DND-41 (cell line): ENCODE measurements around the gene TUBGCP5.

Experiments
- EZH2 ChIP-seq: IDR thresholded peaks from 3 replicates; pipeline ENCODE4 v1.6.1; 2012; ENCODE audit warnings: borderline replicate concordance, low read depth, mild to moderate bottlenecking, moderate library complexity, low read length, inconsistent platforms; ENCODE audit not compliant: severe bottlenecking
- TF ChIP-seq, protein P1 (sequence below): IDR thresholded peaks from 2 replicates; pipeline ENCODE4 v1.5.1; 2012; ENCODE audit warnings: borderline replicate concordance, low read length, moderate library complexity, mild to moderate bottlenecking; ENCODE audit not compliant: poor library complexity, severe bottlenecking; ENCODE audit errors: extremely low read depth

DNA sequence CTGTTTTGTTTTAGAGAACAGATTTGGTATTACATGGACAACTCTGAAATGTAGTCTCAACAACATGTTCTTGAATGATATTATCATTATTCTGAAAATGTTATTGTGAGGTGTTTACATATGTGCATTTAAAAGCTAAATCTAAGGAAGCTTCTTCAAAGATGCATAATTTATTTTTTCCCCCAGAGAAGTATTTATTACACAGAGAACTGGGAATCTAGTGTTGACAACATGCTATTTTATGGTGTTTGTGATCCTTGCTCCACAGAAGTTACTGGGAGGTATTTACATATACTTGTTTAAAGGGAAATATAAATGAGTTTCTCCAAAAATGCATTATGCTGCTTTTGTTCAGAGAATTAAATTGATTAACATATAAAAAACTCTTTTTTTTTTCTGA lies 18.3 kb upstream of the TUBGCP5 start:
- TF ChIP-seq EZH2, result no peak
- TF ChIP-seq, protein P1, sequence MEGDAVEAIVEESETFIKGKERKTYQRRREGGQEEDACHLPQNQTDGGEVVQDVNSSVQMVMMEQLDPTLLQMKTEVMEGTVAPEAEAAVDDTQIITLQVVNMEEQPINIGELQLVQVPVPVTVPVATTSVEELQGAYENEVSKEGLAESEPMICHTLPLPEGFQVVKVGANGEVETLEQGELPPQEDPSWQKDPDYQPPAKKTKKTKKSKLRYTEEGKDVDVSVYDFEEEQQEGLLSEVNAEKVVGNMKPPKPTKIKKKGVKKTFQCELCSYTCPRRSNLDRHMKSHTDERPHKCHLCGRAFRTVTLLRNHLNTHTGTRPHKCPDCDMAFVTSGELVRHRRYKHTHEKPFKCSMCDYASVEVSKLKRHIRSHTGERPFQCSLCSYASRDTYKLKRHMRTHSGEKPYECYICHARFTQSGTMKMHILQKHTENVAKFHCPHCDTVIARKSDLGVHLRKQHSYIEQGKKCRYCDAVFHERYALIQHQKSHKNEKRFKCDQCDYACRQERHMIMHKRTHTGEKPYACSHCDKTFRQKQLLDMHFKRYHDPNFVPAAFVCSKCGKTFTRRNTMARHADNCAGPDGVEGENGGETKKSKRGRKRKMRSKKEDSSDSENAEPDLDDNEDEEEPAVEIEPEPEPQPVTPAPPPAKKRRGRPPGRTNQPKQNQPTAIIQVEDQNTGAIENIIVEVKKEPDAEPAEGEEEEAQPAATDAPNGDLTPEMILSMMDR, result no peak
